HEK293 (cell line): ENCODE data around the gene PANX3.

Experiments used
- CTCF ChIA-PET: fragments of 350-600 bp; formaldehyde crosslinking; extraction: SDS; loops from one replicate; lab custom pipeline; 2021; ENCODE audit warnings: antibody characterized with exemption; lab: Yijun Ruan, JAX
- POLR2A ChIA-PET: fragments of 300-600 bp; formaldehyde crosslinking; extraction: SDS; loops from one replicate; lab custom pipeline; 2020; ENCODE audit warnings: antibody characterized with exemption, inconsistent platforms; lab: Yijun Ruan, JAX
- H3K27ac ChIP-seq: fragments of 200-500 bp; sonication (Bioruptor generic); 2 replicates; pipeline ENCODE4 v1.5.1; 2014; ENCODE audit warnings: low read depth, low read length, control low read depth, inconsistent platforms; ENCODE audit errors: extremely low read depth
- H3K36me3 ChIP-seq, 2 experiments: fragments of 200-500 bp in 1 of 2; sonication (Bioruptor generic) in 1 of 2; 1 replicate in 1 of 2; 2 replicates in 1 of 2; pipeline ENCODE4 v1.5.1; 2014 to 2017; ENCODE audit warnings: inconsistent platforms in 2 of 2, low read length in 2 of 2; ENCODE audit not compliant: control insufficient read depth in 2 of 2, insufficient read depth in 1 of 2
- H3K4me1 ChIP-seq: fragments of 200-500 bp; sonication (Bioruptor generic); 2 replicates; pipeline ENCODE4 v1.5.1; 2014; ENCODE audit warnings: mild to moderate bottlenecking, low read length, inconsistent platforms; ENCODE audit not compliant: control insufficient read depth, insufficient read depth
- H3K4me3 ChIP-seq: 2 replicates; pipeline ENCODE4 v1.5.1; 2011; ENCODE audit warnings: low read depth, mild to moderate bottlenecking, control low read depth, low read length, moderate library complexity
- H3K9me3 ChIP-seq: fragments of 200-500 bp; sonication (Bioruptor generic); 2 replicates; pipeline ENCODE4 v1.5.1; 2014; ENCODE audit warnings: low read depth, low read length, inconsistent platforms; ENCODE audit not compliant: control insufficient read depth, insufficient read depth
- GLIS1 ChIP-seq: fragments of 450-650 bp; formaldehyde crosslinking; IDR thresholded peaks from 2 replicates; pipeline ENCODE4 v1.5.1; 2016; ENCODE audit warnings: missing biosample characterization, missing genetic modification characterization
- MEIS1 ChIP-seq: sonication (generic); formaldehyde crosslinking; IDR thresholded peaks from 2 replicates; pipeline ENCODE4 v1.8.1; 2022; ENCODE audit warnings: missing genetic modification reagents, mild to moderate bottlenecking, borderline replicate concordance
- PRDM2 ChIP-seq: fragments of 450-650 bp; formaldehyde crosslinking; IDR thresholded peaks from 2 replicates; pipeline ENCODE4 v1.5.1; 2016; ENCODE audit warnings: missing biosample characterization, missing genetic modification characterization, borderline replicate concordance
- PRDM6 ChIP-seq: fragments of 450-650 bp; formaldehyde crosslinking; IDR thresholded peaks from 2 replicates; pipeline ENCODE4 v1.5.1; 2017; ENCODE audit warnings: missing biosample characterization, missing genetic modification characterization
- RBAK ChIP-seq: fragments of 450-650 bp; formaldehyde crosslinking; IDR thresholded peaks from 2 replicates; pipeline ENCODE4 v1.5.1; 2016; ENCODE audit warnings: missing biosample characterization, missing genetic modification characterization
- ZSCAN18 ChIP-seq: fragments of 450-650 bp; formaldehyde crosslinking; IDR thresholded peaks from 2 replicates; pipeline ENCODE4 v1.5.1; 2016; ENCODE audit warnings: missing biosample characterization, missing genetic modification characterization
- ZSCAN23 ChIP-seq: fragments of 450-650 bp; formaldehyde crosslinking; IDR thresholded peaks from 2 replicates; pipeline ENCODE4 v1.5.1; 2016; ENCODE audit warnings: missing biosample characterization, missing genetic modification characterization
- TF ChIP-seq, protein P1 (sequence below): fragments of 450-650 bp; formaldehyde crosslinking; IDR thresholded peaks from 2 replicates; pipeline ENCODE4 v1.5.1; 2016; ENCODE audit warnings: missing biosample characterization, missing genetic modification characterization

The PANX3 gene

DNA sequence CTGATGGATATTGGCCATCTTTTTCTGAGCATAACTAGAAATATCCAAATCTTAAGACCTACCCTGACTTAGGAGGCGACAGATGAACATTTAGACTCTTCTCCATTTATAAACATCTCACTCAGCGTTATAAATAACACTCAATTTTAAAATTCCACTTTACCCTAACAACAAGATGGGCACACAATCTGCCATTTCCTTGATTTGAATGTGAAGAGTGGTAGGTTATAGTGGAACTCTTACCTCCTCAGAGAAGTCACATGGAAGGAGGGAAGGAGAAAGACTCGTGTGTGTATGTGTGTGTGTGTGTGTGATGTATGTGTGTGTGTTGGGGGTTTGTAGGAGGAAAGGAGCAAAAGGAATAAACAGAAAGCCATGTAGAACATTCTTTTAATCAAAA, 47.3 kb downstream of the PANX3 start (continued):
- TF ChIP-seq PRDM2 = no peak

DNA sequence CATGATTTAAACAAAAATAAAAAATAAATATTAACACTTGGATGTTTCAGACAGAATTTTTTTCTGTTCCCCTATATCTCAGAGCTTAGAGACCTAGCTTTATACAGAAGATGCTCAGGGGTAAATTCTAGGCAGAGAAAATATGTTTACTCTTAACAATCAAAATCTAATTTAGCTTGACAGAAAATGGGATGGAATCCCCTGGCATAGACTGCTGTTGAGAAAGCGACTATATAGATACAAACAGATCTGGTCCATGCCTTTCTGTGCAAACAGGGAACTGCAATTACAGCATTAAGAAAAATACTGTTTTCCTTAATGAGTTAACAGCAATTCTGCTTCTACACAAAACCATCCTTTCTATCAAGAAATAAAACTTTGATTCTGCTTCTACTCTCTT, 47.8 kb downstream of the PANX3 start:
- H3K27ac ChIP-seq = no peak overlapping the region
- no peaks in the 10 kb centered on the region for H3K36me3 ChIP-seq
- TF ChIP-seq MEIS1 (CRISPR knock-in tag) = no peak
- TF ChIP-seq, all 188 proteins: peak for 0
- POLR2A ChIA-PET = no interaction called here
- Histone ChIP-seq H3K4me1 (no peaks in the 10 kb centered on the region), H3K4me3 (no peak overlapping the region), H3K9me3 (no peaks in the 10 kb centered on the region)
- CTCF ChIA-PET = interaction anchor here (2.1 kb wide), 1 partner anchor 135 kb away, joined by 8 read pairs; no protein-coding TSS in a partner anchor

GRCh38 chr11:124661553-124661952, 50.3 kb downstream of the PANX3 start:
- POLR2A ChIA-PET = no interaction called here
- no peaks in the 10 kb centered on the region for H3K4me1 ChIP-seq
- TF ChIP-seq ZSCAN23 (tag by site-specific recombination) (no peak), RBAK (tag by site-specific recombination) (no peak), PRDM6 (tag by site-specific recombination) (no peak), ZSCAN18 (tag by site-specific recombination) (no peak), GLIS1 (no peak)
- TF ChIP-seq, protein P1, sequence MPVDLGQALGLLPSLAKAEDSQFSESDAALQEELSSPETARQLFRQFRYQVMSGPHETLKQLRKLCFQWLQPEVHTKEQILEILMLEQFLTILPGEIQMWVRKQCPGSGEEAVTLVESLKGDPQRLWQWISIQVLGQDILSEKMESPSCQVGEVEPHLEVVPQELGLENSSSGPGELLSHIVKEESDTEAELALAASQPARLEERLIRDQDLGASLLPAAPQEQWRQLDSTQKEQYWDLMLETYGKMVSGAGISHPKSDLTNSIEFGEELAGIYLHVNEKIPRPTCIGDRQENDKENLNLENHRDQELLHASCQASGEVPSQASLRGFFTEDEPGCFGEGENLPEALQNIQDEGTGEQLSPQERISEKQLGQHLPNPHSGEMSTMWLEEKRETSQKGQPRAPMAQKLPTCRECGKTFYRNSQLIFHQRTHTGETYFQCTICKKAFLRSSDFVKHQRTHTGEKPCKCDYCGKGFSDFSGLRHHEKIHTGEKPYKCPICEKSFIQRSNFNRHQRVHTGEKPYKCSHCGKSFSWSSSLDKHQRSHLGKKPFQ (tag by site-specific recombination) = no peak
- TF ChIP-seq, all 188 proteins: peak for 0
- peaks cover 0 to 2% of the 10 kb centered on the region in 2 experiments; a peak in 1 of 3 replicates for H3K36me3 ChIP-seq
- H3K9me3 ChIP-seq = no peaks in the 10 kb centered on the region
- no peak overlapping the region for H3K4me3 ChIP-seq
- H3K27ac ChIP-seq = no peak overlapping the region
- CTCF ChIA-PET = interaction anchor here (0.6 to 2.0 kb wide), 5 partner anchors 17 to 175 kb away, joined by 3 to 9 read pairs (median 5); no protein-coding TSS in a partner anchor
